ENCODE measurements around the gene GNRH2.

DNA sequence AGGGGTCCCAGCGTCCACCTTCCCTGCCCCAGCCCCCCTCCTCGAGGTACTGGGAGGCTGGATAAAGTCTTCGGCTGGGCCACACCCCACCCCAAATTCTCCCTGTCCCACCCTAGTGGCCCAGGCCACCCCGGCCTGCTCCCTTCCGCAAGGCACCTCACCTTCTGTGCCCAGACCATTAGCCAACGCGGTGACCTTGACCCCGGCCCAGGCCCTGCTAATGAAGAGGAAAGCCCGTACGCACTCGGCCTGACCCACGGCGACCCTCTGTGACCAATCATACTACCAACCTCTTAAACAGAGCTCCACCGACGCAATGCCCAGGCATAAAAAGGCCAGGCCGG is 27.8 kb downstream of the GNRH2 start:
- TF ChIP-seq FOXK2 (IDR thresholded peaks at IDR 0.05) (no peak), RELA (IDR thresholded peaks at IDR 0.05; ENCODE audit: borderline replicate concordance, partially characterized antibody) (no peak), RAD51 (IDR thresholded peaks at IDR 0.05) (no peak), EZH2 (IDR thresholded peaks at IDR 0.05; ENCODE audit: borderline replicate concordance, control insufficient read depth, low read depth, low read length) (no peak), ZNF207 (IDR thresholded peaks at IDR 0.05; ENCODE audit: borderline replicate concordance) (no peak), NRF1 (conservative IDR thresholded peaks at IDR 0.05; ENCODE audit: low read depth, low read length) (no peak)
- TF ChIP-seq, protein P1, sequence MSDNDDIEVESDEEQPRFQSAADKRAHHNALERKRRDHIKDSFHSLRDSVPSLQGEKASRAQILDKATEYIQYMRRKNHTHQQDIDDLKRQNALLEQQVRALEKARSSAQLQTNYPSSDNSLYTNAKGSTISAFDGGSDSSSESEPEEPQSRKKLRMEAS (IDR thresholded peaks at IDR 0.05; ENCODE audit: low read depth, low read length) = no peak
- TF ChIP-seq, protein P2, sequence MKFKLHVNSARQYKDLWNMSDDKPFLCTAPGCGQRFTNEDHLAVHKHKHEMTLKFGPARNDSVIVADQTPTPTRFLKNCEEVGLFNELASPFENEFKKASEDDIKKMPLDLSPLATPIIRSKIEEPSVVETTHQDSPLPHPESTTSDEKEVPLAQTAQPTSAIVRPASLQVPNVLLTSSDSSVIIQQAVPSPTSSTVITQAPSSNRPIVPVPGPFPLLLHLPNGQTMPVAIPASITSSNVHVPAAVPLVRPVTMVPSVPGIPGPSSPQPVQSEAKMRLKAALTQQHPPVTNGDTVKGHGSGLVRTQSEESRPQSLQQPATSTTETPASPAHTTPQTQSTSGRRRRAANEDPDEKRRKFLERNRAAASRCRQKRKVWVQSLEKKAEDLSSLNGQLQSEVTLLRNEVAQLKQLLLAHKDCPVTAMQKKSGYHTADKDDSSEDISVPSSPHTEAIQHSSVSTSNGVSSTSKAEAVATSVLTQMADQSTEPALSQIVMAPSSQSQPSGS (IDR thresholded peaks at IDR 0.05; ENCODE audit: low read length) = no peak
- TF ChIP-seq, protein P3, sequence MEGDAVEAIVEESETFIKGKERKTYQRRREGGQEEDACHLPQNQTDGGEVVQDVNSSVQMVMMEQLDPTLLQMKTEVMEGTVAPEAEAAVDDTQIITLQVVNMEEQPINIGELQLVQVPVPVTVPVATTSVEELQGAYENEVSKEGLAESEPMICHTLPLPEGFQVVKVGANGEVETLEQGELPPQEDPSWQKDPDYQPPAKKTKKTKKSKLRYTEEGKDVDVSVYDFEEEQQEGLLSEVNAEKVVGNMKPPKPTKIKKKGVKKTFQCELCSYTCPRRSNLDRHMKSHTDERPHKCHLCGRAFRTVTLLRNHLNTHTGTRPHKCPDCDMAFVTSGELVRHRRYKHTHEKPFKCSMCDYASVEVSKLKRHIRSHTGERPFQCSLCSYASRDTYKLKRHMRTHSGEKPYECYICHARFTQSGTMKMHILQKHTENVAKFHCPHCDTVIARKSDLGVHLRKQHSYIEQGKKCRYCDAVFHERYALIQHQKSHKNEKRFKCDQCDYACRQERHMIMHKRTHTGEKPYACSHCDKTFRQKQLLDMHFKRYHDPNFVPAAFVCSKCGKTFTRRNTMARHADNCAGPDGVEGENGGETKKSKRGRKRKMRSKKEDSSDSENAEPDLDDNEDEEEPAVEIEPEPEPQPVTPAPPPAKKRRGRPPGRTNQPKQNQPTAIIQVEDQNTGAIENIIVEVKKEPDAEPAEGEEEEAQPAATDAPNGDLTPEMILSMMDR (IDR thresholded peaks at IDR 0.05 in 2 of 3, conservative IDR thresholded peaks at IDR 0.05 in 1 of 3; ENCODE audit: control insufficient read depth in 2 of 3, extremely low read depth in 1 of 3, insufficient read depth in 1 of 3, low read depth in 3 of 3, low read length in 3 of 3) = no peak
- TF ChIP-seq, protein P4, sequence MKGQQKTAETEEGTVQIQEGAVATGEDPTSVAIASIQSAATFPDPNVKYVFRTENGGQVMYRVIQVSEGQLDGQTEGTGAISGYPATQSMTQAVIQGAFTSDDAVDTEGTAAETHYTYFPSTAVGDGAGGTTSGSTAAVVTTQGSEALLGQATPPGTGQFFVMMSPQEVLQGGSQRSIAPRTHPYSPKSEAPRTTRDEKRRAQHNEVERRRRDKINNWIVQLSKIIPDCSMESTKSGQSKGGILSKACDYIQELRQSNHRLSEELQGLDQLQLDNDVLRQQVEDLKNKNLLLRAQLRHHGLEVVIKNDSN (IDR thresholded peaks at IDR 0.05; ENCODE audit: borderline replicate concordance, extremely low read length, insufficient read depth, low read depth, low read length) = no peak

Data from GM12878 (cell line).